HepG2 (cell line): ENCODE results near the gene CREBZF. TPM values are rescaled to one million over a fixed set of nuclear protein-coding genes. Genes with fewer than 3 reads are reported as not detected.
"Not testable (repeated sequence)": the region's sequence is repeated elsewhere in the genome, so short reads cannot be mapped to it uniquely, and the experiment has no call there.

Experiments used
- ATAC-seq: fragments of 200-7000 bp; cut with Tn5 transposase; 3 replicates; pipeline ENCODE4 v1.9.1; 2020; ENCODE audit warnings: mild to moderate bottlenecking, moderate library complexity
- BruUV-seq: library from RNA; stranded (reverse); fragments of 400-500 nt; replicated peaks from 2 replicates; lab custom pipeline; 2021; lab: Mats Ljungman, UMichigan
- CTCF ChIA-PET: fragments of 300-600 bp; formaldehyde crosslinking; extraction: SDS; loops from one replicate; lab custom pipeline; 2021; ENCODE audit warnings: low total read pairs, inconsistent platforms, low intra/inter-chr PET ratio; lab: Yijun Ruan, JAX
- POLR2A ChIA-PET: fragments of 350-600 bp; sonication (Branson Sonifier 250); formaldehyde crosslinking; loops from one replicate; lab custom pipeline; 2020; ENCODE audit warnings: antibody characterized with exemption, inconsistent platforms; lab: Yijun Ruan, JAX
- DNase-seq: peaks from one replicate; pipeline ENCODE4 v3.0.0-alpha.2; 2015; ENCODE audit warnings: low spot score
- FAIRE-seq: peaks from 3 replicates; lab custom pipeline; 2011; peaks lifted over from hg19 to GRCh38; lab: Jason Lieb, UNC
- H2AFZ ChIP-seq: one replicate; pipeline ENCODE4 v1.6.1; 2011; ENCODE audit warnings: low read length, inconsistent platforms
- H3K27ac ChIP-seq: fragments of 300-600 bp; 3 replicates; pipeline ENCODE4 v1.8.0; 2011; ENCODE audit warnings: mixed run types, mild to moderate bottlenecking, mixed read lengths, low read length, inconsistent platforms; ENCODE audit not compliant: insufficient read depth; ENCODE audit errors: extremely low read length
- H3K27me3 ChIP-seq, 2 experiments: fragments of 200-600 bp in 1 of 2; 2 replicates in 1 of 2; 3 replicates in 1 of 2; pipeline versions ENCODE4 v1.6.0 to v1.8.0; 2011; ENCODE audit warnings: low read length in 2 of 2, mild to moderate bottlenecking in 2 of 2, moderate library complexity in 2 of 2, inconsistent platforms in 1 of 2; ENCODE audit not compliant: insufficient read depth in 2 of 2, control insufficient read depth in 1 of 2
- H3K36me3 ChIP-seq, 2 experiments: fragments of 200-600 bp in 1 of 2; replicated peaks in 1 of 2; 2 replicates in 1 of 2; 3 replicates in 1 of 2; pipeline versions ENCODE4 v1.5.1 to v1.8.0; 2011; ENCODE audit warnings: low read length in 2 of 2, inconsistent platforms in 1 of 2; ENCODE audit not compliant: insufficient read depth in 2 of 2, control insufficient read depth in 1 of 2
- H3K4me1 ChIP-seq: 2 replicates; pipeline ENCODE4 v1.5.1; 2012; ENCODE audit warnings: low read length, inconsistent platforms; ENCODE audit not compliant: insufficient read depth
- H3K4me2 ChIP-seq: 2 replicates; pipeline ENCODE4 v1.6.0; 2011; ENCODE audit warnings: low read depth, low read length, inconsistent platforms
- H3K4me3 ChIP-seq, 3 experiments: fragments of 200-600 bp in 1 of 3; sonication (generic), shearing (Covaris generic) in 1 of 3; replicated peaks in 1 of 3; 2 replicates each; pipeline ENCODE4 v1.5.1; 2011 to 2016; ENCODE audit warnings: low read length in 3 of 3, inconsistent platforms in 2 of 3, low read depth in 2 of 3, mild to moderate bottlenecking in 2 of 3, control low read depth in 1 of 3, mixed read lengths in 1 of 3; ENCODE audit not compliant: insufficient read depth in 1 of 3
- H3K79me2 ChIP-seq: one replicate; pipeline ENCODE4 v1.6.1; 2011; ENCODE audit warnings: low read length, inconsistent platforms; ENCODE audit not compliant: insufficient read depth
- H3K9ac ChIP-seq: 2 replicates; pipeline ENCODE4 v1.6.0; 2011; ENCODE audit warnings: mild to moderate bottlenecking, low read depth, low read length, inconsistent platforms; ENCODE audit not compliant: insufficient read depth
- H3K9me3 ChIP-seq: 2 replicates; pipeline ENCODE4 v1.5.1; 2012; ENCODE audit warnings: mild to moderate bottlenecking, low read length
- H4K20me1 ChIP-seq: 2 replicates; pipeline ENCODE4 v1.6.0; 2011; ENCODE audit warnings: inconsistent platforms, mild to moderate bottlenecking, low read length, moderate library complexity; ENCODE audit not compliant: insufficient read depth
- ELK4 ChIP-seq: sonication (generic); formaldehyde crosslinking; IDR thresholded peaks from 2 replicates; pipeline ENCODE4 v1.9.0; 2021; ENCODE audit warnings: missing genetic modification reagents, borderline replicate concordance
- KLF6 ChIP-seq: IDR thresholded peaks from 2 replicates; pipeline ENCODE4 v1.8.0; 2016; ENCODE audit warnings: missing biosample characterization, missing genetic modification reagents
- MLLT10 ChIP-seq: sonication (generic); formaldehyde crosslinking; IDR thresholded peaks from 2 replicates; pipeline ENCODE4 v1.4.0; 2020; ENCODE audit warnings: missing genetic modification reagents
- NCOR1 ChIP-seq: fragments of 200-600 bp; sonication (generic); IDR thresholded peaks from 2 replicates; pipeline ENCODE4 v1.7.0; 2017; ENCODE audit warnings: antibody characterized with exemption, low read length, borderline replicate concordance
- PLSCR1 ChIP-seq: sonication (generic); formaldehyde crosslinking; IDR thresholded peaks from 2 replicates; pipeline ENCODE4 v1.5.0; 2020; ENCODE audit warnings: missing genetic modification reagents, mild to moderate bottlenecking, borderline replicate concordance
- TCF7L2 ChIP-seq: IDR thresholded peaks from 2 replicates; pipeline ENCODE4 v1.6.1; 2011; ENCODE audit warnings: mild to moderate bottlenecking, low read depth, low read length, moderate library complexity
- ZNF292 ChIP-seq: sonication (generic); formaldehyde crosslinking; IDR thresholded peaks from 2 replicates; pipeline ENCODE4 v1.8.1; 2022; ENCODE audit warnings: mild to moderate bottlenecking, low read depth, missing genetic modification reagents, borderline replicate concordance
- ZNF546 ChIP-seq: sonication (generic); formaldehyde crosslinking; conservative IDR thresholded peaks from 2 replicates; pipeline ENCODE4 v1.8.1; 2023; ENCODE audit warnings: mild to moderate bottlenecking, missing genetic modification reagents
- ZNF564 ChIP-seq: sonication (generic); formaldehyde crosslinking; IDR thresholded peaks from 2 replicates; pipeline ENCODE4 v1.8.1; 2023; ENCODE audit warnings: mild to moderate bottlenecking, missing genetic modification reagents
- ZNF766 ChIP-seq: sonication (generic); formaldehyde crosslinking; IDR thresholded peaks from 2 replicates; pipeline ENCODE4 v1.5.0; 2020; ENCODE audit warnings: missing genetic modification reagents, borderline replicate concordance
- ZSCAN31 ChIP-seq: sonication (generic); formaldehyde crosslinking; IDR thresholded peaks from 2 replicates; pipeline ENCODE4 v1.5.0; 2020; ENCODE audit warnings: low read depth, mild to moderate bottlenecking, missing genetic modification reagents
- WGBS: methylation state at CpG from one replicate; pipeline ENCODE4 v1.1.6; 2017; ENCODE audit warnings: low lambda C conversion rate; 5-methylcytosine and 5-hydroxymethylcytosine counted together
- in situ Hi-C: cut with HindIII; loops from 2 replicates; pipeline ENCODE4 v1.10.0; 2017; ENCODE audit warnings: low pct_unique_long_range_greater_than_20kb; ENCODE audit not compliant: extremely low pct_ligation_motif_present
- intact Hi-C: fragments of 100-400 bp; cut with micrococcal nuclease; formaldehyde crosslinking; loops from one replicate; pipeline ENCODE4 v1.10.0; 2022; ENCODE audit not compliant: unreplicated experiment
- polyA plus RNA-seq, 8 experiments: library from polyadenylated mRNA; depleted of rRNA in 3 of 8; stranded (reverse) in 7 of 8; unstranded in 1 of 8; fragments of >200 nt; fragmentation: Illumina TruSeq in 4 of 8; extraction: Trizol in 4 of 8; gene quantifications; 2 replicates each; pipeline versions ENCODE4 v1.2.1 to v1.2.3, GENCODE V29; 2011 to 2016; ENCODE audit warnings: low read depth in 4 of 8, missing spikeins in 1 of 8, mixed read lengths in 1 of 8; ENCODE audit not compliant: insufficient read depth in 1 of 8
- total RNA-seq, 5 experiments: library from RNA; depleted of rRNA; stranded (reverse); fragments of >200 nt; fragmentation: Illumina TruSeq; extraction: Trizol; gene quantifications; 2 replicates each; pipeline ENCODE4 v1.2.3, GENCODE V29; 2016; ENCODE audit warnings: low read depth in 1 of 5
- TF ChIP-seq, protein P1 (sequence below): sonication (generic); formaldehyde crosslinking; conservative IDR thresholded peaks from 2 replicates; pipeline ENCODE4 v1.4.0; 2020; ENCODE audit warnings: missing genetic modification reagents
- TF ChIP-seq, protein P2 (sequence below): sonication (generic); formaldehyde crosslinking; IDR thresholded peaks from 2 replicates; pipeline ENCODE4 v1.4.0; 2020; ENCODE audit warnings: missing genetic modification reagents, low read depth, mild to moderate bottlenecking, borderline replicate concordance

Gene CREBZF
- total and polyA plus RNA-seq, 2 of the 13 experiments (the other 11 are each of a cell fraction or from before 2014, with no cell fraction given), result 30.6 to 43.1 TPM

GRCh38 chr11:85654343-85654742 is 10.6 kb downstream of the CREBZF start:
- H3K79me2 ChIP-seq, result peaks cover 21% of the 10 kb centered on the region
- CTCF ChIA-PET, result not testable (repeated sequence)
- WGBS, result 96% methylated on average over 4 of the region's 4 CpGs

DNA sequence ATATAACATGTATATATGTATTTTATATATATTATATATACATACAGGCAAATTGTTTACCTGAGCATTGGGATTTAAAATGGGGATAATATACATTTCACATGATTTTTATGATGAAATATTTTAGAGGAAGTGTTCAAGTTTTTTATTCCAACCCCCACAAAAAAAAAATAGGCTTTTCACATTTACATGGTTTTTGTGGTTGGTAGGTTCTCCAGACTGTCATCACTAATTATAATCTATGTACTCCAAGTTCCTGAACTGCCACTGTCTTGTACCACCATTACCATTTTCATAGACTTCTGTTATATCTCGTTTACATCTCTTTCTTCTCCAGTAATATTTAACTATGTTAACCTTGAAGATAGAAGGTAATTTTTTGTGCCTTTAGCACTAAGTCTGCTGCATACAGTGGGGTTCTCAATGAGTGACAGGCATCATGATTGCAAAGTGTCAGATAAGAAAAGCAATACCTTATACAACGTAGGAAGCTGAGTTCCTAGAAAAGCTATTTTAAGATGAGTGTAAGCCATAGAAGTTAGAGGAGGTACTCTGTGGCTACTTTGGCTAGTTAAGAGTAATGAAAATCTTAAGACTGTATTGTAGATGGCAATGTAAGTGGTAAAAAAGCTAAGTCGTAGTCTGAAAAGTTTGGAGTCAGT is 12.0 kb downstream of the CREBZF start:
- Histone ChIP-seq H3K4me2 (no peak overlapping the region), H4K20me1 (no peaks in the 10 kb centered on the region), H3K27me3 (no peaks in the 10 kb centered on the region; a peak in 1 of 5 replicates), H2AFZ (no peak overlapping the region), H3K36me3 (peaks cover 0 to 17% of the 10 kb centered on the region in 2 experiments; a peak in 2 of 5 replicates), H3K79me2 (peaks cover 22% of the 10 kb centered on the region), H3K4me1 (peaks cover 21% of the 10 kb centered on the region), H3K9ac (no peak overlapping the region), H3K4me3 (no peak overlapping the region), H3K27ac (no peak overlapping the region), H3K9me3 (no peaks in the 10 kb centered on the region)
- ATAC-seq (no peak), FAIRE-seq (no peak), DNase-seq (no peak)
- in situ Hi-C loops, result no loop called here
- intact Hi-C loops, result no loop called here
- no TSS peak for BruUV-seq
- WGBS, result 75% methylated on average over 3 of the region's 3 CpGs
- ChIA-PET CTCF (no interaction called here), POLR2A (interaction anchor here (1.5 kb wide), 2 partner anchors 10 to 25 kb away, joined by 5 to 7 read pairs; partner anchors contain the start of genes DLG2 and TMEM126B)
- TF ChIP-seq, protein P1, sequence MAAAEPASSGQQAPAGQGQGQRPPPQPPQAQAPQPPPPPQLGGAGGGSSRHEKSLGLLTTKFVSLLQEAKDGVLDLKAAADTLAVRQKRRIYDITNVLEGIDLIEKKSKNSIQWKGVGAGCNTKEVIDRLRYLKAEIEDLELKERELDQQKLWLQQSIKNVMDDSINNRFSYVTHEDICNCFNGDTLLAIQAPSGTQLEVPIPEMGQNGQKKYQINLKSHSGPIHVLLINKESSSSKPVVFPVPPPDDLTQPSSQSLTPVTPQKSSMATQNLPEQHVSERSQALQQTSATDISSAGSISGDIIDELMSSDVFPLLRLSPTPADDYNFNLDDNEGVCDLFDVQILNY, result no peak
- TF ChIP-seq ELK4 (CRISPR knock-in tag), result no peak
- no peak for TF ChIP-seq ZNF564 (CRISPR knock-in tag)
- no peak for TF ChIP-seq MLLT10 (CRISPR knock-in tag)
- TF ChIP-seq NCOR1, result no peak
- no peak for TF ChIP-seq ZNF766 (CRISPR knock-in tag)
- no peak for TF ChIP-seq ZNF292 (CRISPR knock-in tag)
- TF ChIP-seq ZNF546 (CRISPR knock-in tag), result no peak
- TF ChIP-seq PLSCR1 (CRISPR knock-in tag), result no peak
- TF ChIP-seq ZSCAN31, result no peak
- TF ChIP-seq, protein P2, sequence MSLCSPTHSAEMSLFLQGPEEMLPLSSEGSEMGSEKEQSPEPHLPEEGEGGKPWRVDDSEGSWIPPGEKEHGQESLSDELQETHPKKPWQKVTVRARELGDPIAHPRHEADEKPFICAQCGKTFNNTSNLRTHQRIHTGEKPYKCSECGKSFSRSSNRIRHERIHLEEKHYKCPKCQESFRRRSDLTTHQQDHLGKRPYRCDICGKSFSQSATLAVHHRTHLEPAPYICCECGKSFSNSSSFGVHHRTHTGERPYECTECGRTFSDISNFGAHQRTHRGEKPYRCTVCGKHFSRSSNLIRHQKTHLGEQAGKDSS (CRISPR knock-in tag), result no peak
- TF ChIP-seq TCF7L2, result no peak
- no peak for TF ChIP-seq KLF6 (CRISPR knock-in tag)

More at GRCh38 chr11:85654343-85654742, 10.6 kb downstream of the CREBZF start:
- FAIRE-seq, H3K4me3 ChIP-seq, in situ Hi-C loops, H4K20me1 ChIP-seq, H3K9me3 ChIP-seq, H3K9ac ChIP-seq, intact Hi-C loops, BruUV-seq, H3K4me2 ChIP-seq, DNase-seq, H2AFZ ChIP-seq, H3K27ac ChIP-seq, H3K27me3 ChIP-seq, ATAC-seq: not testable (repeated sequence)
- POLR2A ChIA-PET, result interaction anchor here (1.0 to 1.5 kb wide), 2 partner anchors 9 to 11 kb away, joined by 4 to 7 read pairs; partner anchors contain the start of gene CREBZF
- H3K4me1 ChIP-seq, result peaks cover 21% of the 10 kb centered on the region
- H3K36me3 ChIP-seq, result peaks cover 0 to 20% of the 10 kb centered on the region in 2 experiments; a peak in 2 of 5 replicates
